Measurements from ENCODE around the gene AP3D1. TPM values are rescaled to one million over a fixed set of nuclear protein-coding genes. Genes with fewer than 3 reads are reported as not detected.

AP3D1 gene
- total and polyA plus RNA-seq, 10 donors, result 32.8 to 112 (median 96.2) TPM

GRCh38 chr19:2122251-2122650 lies 29.1 kb downstream of the AP3D1 start:
- WGBS, 5 donors, result 91 to 96% (median 94%) methylated on average over 15 of the region's 15 CpGs
- DNase-seq, result peak; percentile 62
- intact Hi-C loops (cut with DNase I; ENCODE audit: low total_unique reads), result no loop called here
- Histone ChIP-seq H3K9me3 (no peaks in the 10 kb centered on the region), H3K4me3 (no peak overlapping the region), H3K36me3 (peaks cover 6 to 100% (median 98%) of the 10 kb centered on the region in 6 donors), H3K27me3 (replicated peaks in 1 of 7) (no peaks in the 10 kb centered on the region), H3K27ac (no peak overlapping the region), H3K4me1 (peaks cover 0 to 4% (median 0%) of the 10 kb centered on the region in 6 donors)
- TF ChIP-seq POLR2AphosphoS5 (IDR thresholded peaks at IDR 0.05), result no peak

- intact Hi-C loops (cut with DNase I; ENCODE audit: low total_unique reads), result no loop called here
- peaks cover 0 to 5% (median 0%) of the 10 kb centered on the region in 6 donors for H3K4me1 ChIP-seq
- WGBS, 5 donors, result 93 to 96% (median 95%) methylated on average over 20 to 27 of the region's 27 CpGs
- DNase-seq, result peak; percentile 71
- H3K9me3 ChIP-seq, result no peaks in the 10 kb centered on the region
- H3K27me3 ChIP-seq (replicated peaks in 1 of 7), result no peaks in the 10 kb centered on the region
- H3K27ac ChIP-seq, result no peak overlapping the region
- no peak overlapping the region for H3K4me3 ChIP-seq
- TF ChIP-seq POLR2AphosphoS5 (IDR thresholded peaks at IDR 0.05), result peak in 1 of 3 donors; percentile 7
- TF ChIP-seq POLR2A (IDR thresholded peaks at IDR 0.05), result no peak
- no peak for TF ChIP-seq CTCF (IDR thresholded peaks at IDR 0.05 in 8 of 11, conservative IDR thresholded peaks at IDR 0.05 in 3 of 11)
- H3K36me3 ChIP-seq, result peaks cover 4 to 100% (median 98%) of the 10 kb centered on the region in 6 donors
Observed at GRCh38 chr19:2121416-2122051, 29.8 kb downstream of the AP3D1 start.

GRCh38 chr19:2120821-2121220 lies 30.5 kb downstream of the AP3D1 start:
- no peak overlapping the region for H3K27ac ChIP-seq
- no peak overlapping the region for H3K4me3 ChIP-seq
- H3K36me3 ChIP-seq, result peaks cover 7 to 100% (median 98%) of the 10 kb centered on the region in 6 donors
- no peaks in the 10 kb centered on the region for H3K9me3 ChIP-seq
- H3K4me1 ChIP-seq, result peaks cover 0 to 5% (median 0%) of the 10 kb centered on the region in 6 donors
- DNase-seq, result no peak
- H3K27me3 ChIP-seq (replicated peaks in 1 of 7), result no peaks in the 10 kb centered on the region
- intact Hi-C loops (cut with DNase I; ENCODE audit: low total_unique reads), result no loop called here
- 96 to 98% (median 97%) methylated on average over 8 to 26 of the region's 26 CpGs for WGBS, 5 donors
- TF ChIP-seq POLR2AphosphoS5 (IDR thresholded peaks at IDR 0.05), result peak in 1 of 3 donors; percentile 51
- TF ChIP-seq POLR2A (IDR thresholded peaks at IDR 0.05), result no peak

- WGBS, 5 donors, result 90 to 96% (median 94%) methylated on average over 24 to 31 of the region's 31 CpGs
- H3K36me3 ChIP-seq, result peaks cover 9 to 100% (median 98%) of the 10 kb centered on the region in 6 donors
Observed at GRCh38 chr19:2119921-2120785, 31.2 kb downstream of the AP3D1 start.

More at GRCh38 chr19:2119921-2120785, 31.2 kb downstream of the AP3D1 start:
- Histone ChIP-seq H3K9me3 (no peaks in the 10 kb centered on the region), H3K27ac (no peak overlapping the region), H3K4me3 (no peak overlapping the region), H3K27me3 (replicated peaks in 1 of 7) (no peaks in the 10 kb centered on the region), H3K4me1 (peaks cover 0 to 5% (median 0%) of the 10 kb centered on the region in 6 donors)
- TF ChIP-seq POLR2AphosphoS5 (IDR thresholded peaks at IDR 0.05), result no peak
- no peak for TF ChIP-seq CTCF (IDR thresholded peaks at IDR 0.05 in 8 of 11, conservative IDR thresholded peaks at IDR 0.05 in 3 of 11)
- no peak for TF ChIP-seq POLR2A (IDR thresholded peaks at IDR 0.05)
- intact Hi-C loops (cut with DNase I; ENCODE audit: low total_unique reads), result no loop called here
- DNase-seq, result no peak

Data from spleen (tissue), 11 donors.